Mammary epithelial cell (primary cell): ENCODE measurements around the gene ZNF536.

ENCODE experiments used
- EZH2 ChIP-seq: IDR thresholded peaks from 2 replicates; pipeline ENCODE4 v1.6.1; 2012; ENCODE audit warnings: low read length, inconsistent platforms, borderline replicate concordance
- TF ChIP-seq, protein P1 (sequence below), 2 donors: IDR thresholded peaks in 1 of 2; conservative IDR thresholded peaks in 1 of 2; 2 replicates each; pipeline ENCODE4 v1.5.1; 2011 to 2012; ENCODE audit warnings: inconsistent platforms in 2 of 2, low read length in 2 of 2, mild to moderate bottlenecking in 2 of 2, control low read depth in 1 of 2, low read depth in 1 of 2; ENCODE audit not compliant: insufficient read depth in 1 of 2; ENCODE audit errors: extremely low read depth in 1 of 2

DNA sequence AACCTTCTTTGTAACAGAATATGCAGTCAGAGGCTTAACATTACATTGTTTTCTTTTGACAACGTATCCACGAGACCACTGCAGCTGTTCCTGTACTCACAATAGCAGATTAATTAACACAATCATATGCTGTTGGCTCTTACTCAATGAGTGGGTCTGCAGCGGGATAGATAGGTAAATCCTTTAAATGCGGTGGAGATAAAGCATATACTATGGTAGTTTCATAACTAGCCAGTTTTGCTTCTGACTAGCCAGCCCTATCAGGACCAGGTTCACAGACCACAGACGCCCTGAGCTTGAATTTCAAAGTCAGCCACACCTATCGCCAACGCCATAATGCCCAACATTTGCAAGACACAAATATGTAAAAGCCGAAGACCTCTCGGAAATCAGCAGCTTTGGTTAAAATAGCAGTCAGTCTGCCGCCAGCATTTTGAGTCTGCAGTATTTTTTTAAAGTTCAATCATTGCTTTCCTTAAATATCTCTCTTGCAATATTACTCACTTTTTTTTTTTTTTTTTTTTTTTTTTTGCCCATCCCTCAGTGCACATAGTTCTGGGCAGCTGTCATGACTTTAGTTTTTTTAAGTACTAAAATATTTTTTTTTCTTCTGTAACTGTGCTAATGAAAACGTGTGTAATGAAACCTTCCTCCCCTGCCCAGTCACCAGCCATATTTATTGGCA is 120.5 kb downstream of the ZNF536 start:
- TF ChIP-seq EZH2: no peak
- TF ChIP-seq, protein P1, sequence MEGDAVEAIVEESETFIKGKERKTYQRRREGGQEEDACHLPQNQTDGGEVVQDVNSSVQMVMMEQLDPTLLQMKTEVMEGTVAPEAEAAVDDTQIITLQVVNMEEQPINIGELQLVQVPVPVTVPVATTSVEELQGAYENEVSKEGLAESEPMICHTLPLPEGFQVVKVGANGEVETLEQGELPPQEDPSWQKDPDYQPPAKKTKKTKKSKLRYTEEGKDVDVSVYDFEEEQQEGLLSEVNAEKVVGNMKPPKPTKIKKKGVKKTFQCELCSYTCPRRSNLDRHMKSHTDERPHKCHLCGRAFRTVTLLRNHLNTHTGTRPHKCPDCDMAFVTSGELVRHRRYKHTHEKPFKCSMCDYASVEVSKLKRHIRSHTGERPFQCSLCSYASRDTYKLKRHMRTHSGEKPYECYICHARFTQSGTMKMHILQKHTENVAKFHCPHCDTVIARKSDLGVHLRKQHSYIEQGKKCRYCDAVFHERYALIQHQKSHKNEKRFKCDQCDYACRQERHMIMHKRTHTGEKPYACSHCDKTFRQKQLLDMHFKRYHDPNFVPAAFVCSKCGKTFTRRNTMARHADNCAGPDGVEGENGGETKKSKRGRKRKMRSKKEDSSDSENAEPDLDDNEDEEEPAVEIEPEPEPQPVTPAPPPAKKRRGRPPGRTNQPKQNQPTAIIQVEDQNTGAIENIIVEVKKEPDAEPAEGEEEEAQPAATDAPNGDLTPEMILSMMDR (conservative IDR thresholded peaks at IDR 0.05 in 1 of 2, IDR thresholded peaks at IDR 0.05 in 1 of 2; ENCODE audit: extremely low read depth in 1 of 2, insufficient read depth in 1 of 2, low read depth in 1 of 2, low read length in 2 of 2): no peak
